OCI-LY3 (cell line): ENCODE data around the gene VOPP1.

Experiments used
- H2AFZ ChIP-seq: fragments of 200-600, 300-600 bp; shearing (Covaris generic); 2 replicates; pipeline ENCODE4 v1.6.0; 2014; ENCODE audit warnings: antibody characterized with exemption, low read depth, low read length
- H3K27ac ChIP-seq: fragments of 200-600, 300-600 bp; sonication (generic); 2 replicates; pipeline ENCODE4 v1.5.1; 2014; ENCODE audit warnings: mild to moderate bottlenecking, low read length, moderate library complexity, mixed read lengths
- H3K27me3 ChIP-seq: fragments of 200-600, 300-600 bp; sonication (generic); 2 replicates; pipeline ENCODE4 v1.6.1; 2014; ENCODE audit warnings: low read depth, low read length, mixed read lengths
- H3K36me3 ChIP-seq: fragments of 200-600, 300-600 bp; sonication (generic); replicated peaks from 2 replicates; pipeline ENCODE3; 2014; ENCODE audit warnings: low read depth, low read length, mixed read lengths
- H3K4me1 ChIP-seq: fragments of 300-600, 200-600 bp; sonication (generic); 2 replicates; pipeline ENCODE4 v1.6.1; 2014; ENCODE audit warnings: low read length, mixed read lengths
- H3K4me2 ChIP-seq: fragments of 200-600, 300-600 bp; sonication (generic); 2 replicates; pipeline ENCODE4 v1.6.1; 2014; ENCODE audit warnings: low read length, mixed read lengths
- H3K4me3 ChIP-seq: fragments of 300-600, 200-600 bp; sonication (generic); 2 replicates; pipeline ENCODE4 v1.5.1; 2014; ENCODE audit warnings: antibody characterized with exemption, mild to moderate bottlenecking, low read length, moderate library complexity
- H3K79me2 ChIP-seq: fragments of 300-600, 200-600 bp; shearing (Covaris generic); 2 replicates; pipeline ENCODE4 v1.6.1; 2014; ENCODE audit warnings: mild to moderate bottlenecking, low read length, mixed read lengths
- H3K9ac ChIP-seq: fragments of 300-600, 200-600 bp; shearing (Covaris generic); 2 replicates; pipeline ENCODE4 v1.6.0; 2014; ENCODE audit warnings: mild to moderate bottlenecking, low read length, moderate library complexity
- H3K9me3 ChIP-seq: fragments of 200-600, 300-600 bp; shearing (Covaris generic); 2 replicates; pipeline ENCODE4 v1.6.1; 2014; ENCODE audit warnings: low read length, mixed read lengths; ENCODE audit not compliant: insufficient read depth
- H4K20me1 ChIP-seq: fragments of 200-600, 300-600 bp; sonication (generic); 2 replicates; pipeline ENCODE4 v1.6.1; 2016; ENCODE audit warnings: low read length, mixed read lengths; ENCODE audit not compliant: insufficient read depth
- CTCF ChIP-seq: fragments of 200-600, 300-600 bp; sonication (generic); IDR thresholded peaks from 2 replicates; pipeline ENCODE4 v1.5.1; 2014; ENCODE audit warnings: antibody characterized with exemption, low read length, low read depth
- EZH2phosphoT487 ChIP-seq: fragments of 200-600 bp; shearing (Covaris generic); IDR thresholded peaks from 2 replicates; pipeline ENCODE4 v1.6.1; 2018; ENCODE audit warnings: antibody characterized with exemption, mixed run types, low read depth

VOPP1 gene

GRCh38 chr7:55494951-55495350 is 77.4 kb downstream of the VOPP1 start:
- H3K9me3 ChIP-seq, result no peaks in the 10 kb centered on the region
- H3K36me3 ChIP-seq, result peaks cover 95% of the 10 kb centered on the region
- H4K20me1 ChIP-seq, result peaks cover 77% of the 10 kb centered on the region
- no peak overlapping the region for H3K27ac ChIP-seq
- peaks cover 21% of the 10 kb centered on the region for H3K4me1 ChIP-seq
- no peak overlapping the region for H3K9ac ChIP-seq
- no peak for TF ChIP-seq CTCF
- no peaks in the 10 kb centered on the region for H3K27me3 ChIP-seq
- no peak overlapping the region for H3K4me3 ChIP-seq
- no peak overlapping the region for H2AFZ ChIP-seq
- peaks cover 100% of the 10 kb centered on the region for H3K79me2 ChIP-seq
- no peak overlapping the region for H3K4me2 ChIP-seq

- Histone ChIP-seq H3K9ac (no peak overlapping the region), H3K4me2 (no peak overlapping the region), H3K4me1 (peaks cover 21% of the 10 kb centered on the region), H3K79me2 (peaks cover 100% of the 10 kb centered on the region), H4K20me1 (peaks cover 77% of the 10 kb centered on the region), H3K4me3 (no peak overlapping the region), H3K36me3 (peaks cover 96% of the 10 kb centered on the region), H3K27ac (peak overlapping the region; percentile 38), H2AFZ (no peak overlapping the region), H3K9me3 (no peaks in the 10 kb centered on the region), H3K27me3 (no peaks in the 10 kb centered on the region)
- TF ChIP-seq EZH2phosphoT487 (no peak), CTCF (no peak)
Measured at GRCh38 chr7:55493408-55493807, 78.9 kb downstream of the VOPP1 start.

GRCh38 chr7:55491346-55491745 is 81.0 kb downstream of the VOPP1 start:
- Histone ChIP-seq H2AFZ (no peak overlapping the region), H4K20me1 (peaks cover 82% of the 10 kb centered on the region), H3K4me3 (no peak overlapping the region), H3K79me2 (peaks cover 100% of the 10 kb centered on the region), H3K36me3 (peaks cover 96% of the 10 kb centered on the region), H3K9ac (no peak overlapping the region), H3K27me3 (no peaks in the 10 kb centered on the region), H3K27ac (no peak overlapping the region), H3K9me3 (no peaks in the 10 kb centered on the region), H3K4me1 (peaks cover 18% of the 10 kb centered on the region), H3K4me2 (no peak overlapping the region)
- TF ChIP-seq CTCF, result no peak
- TF ChIP-seq EZH2phosphoT487, result no peak

DNA sequence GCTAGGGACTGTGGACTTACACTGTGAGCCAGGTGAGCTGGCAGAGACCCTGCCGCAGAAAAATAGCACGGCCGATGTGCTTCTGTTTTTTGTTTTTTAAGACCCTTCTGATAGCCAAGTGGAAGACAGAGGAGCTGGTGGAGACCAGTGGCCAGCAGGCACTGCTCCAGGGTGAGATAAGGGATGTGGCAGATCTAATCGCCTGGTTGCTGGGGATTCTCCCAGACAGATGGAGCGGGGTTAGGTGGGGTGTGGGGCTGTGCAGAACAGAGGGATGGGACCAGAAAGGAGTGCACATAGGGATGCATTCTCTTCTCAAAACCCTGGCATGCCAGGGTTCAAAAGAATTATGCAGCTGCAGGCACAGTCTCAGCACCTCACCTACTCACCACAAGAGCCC is 82.2 kb downstream of the VOPP1 start:
- Histone ChIP-seq H3K9me3 (no peaks in the 10 kb centered on the region), H3K27me3 (no peaks in the 10 kb centered on the region), H3K4me1 (peaks cover 18% of the 10 kb centered on the region), H3K4me3 (no peak overlapping the region), H4K20me1 (peaks cover 88% of the 10 kb centered on the region), H3K4me2 (no peak overlapping the region), H3K27ac (no peak overlapping the region), H3K79me2 (peaks cover 100% of the 10 kb centered on the region), H3K9ac (no peak overlapping the region), H2AFZ (no peak overlapping the region), H3K36me3 (peaks cover 96% of the 10 kb centered on the region)
- TF ChIP-seq EZH2phosphoT487, result no peak
- TF ChIP-seq CTCF, result no peak
